Measurements from ENCODE around the gene PRSS57. TPM values are rescaled to one million over a fixed set of nuclear protein-coding genes. Genes with fewer than 3 reads are reported as not detected.
"Not testable (repeated sequence)": the region's sequence is repeated elsewhere in the genome, so short reads cannot be mapped to it uniquely, and the experiment has no call there.

Gene PRSS57
- total and polyA plus RNA-seq, 2 donors from 2014 or later, result not detected

DNA sequence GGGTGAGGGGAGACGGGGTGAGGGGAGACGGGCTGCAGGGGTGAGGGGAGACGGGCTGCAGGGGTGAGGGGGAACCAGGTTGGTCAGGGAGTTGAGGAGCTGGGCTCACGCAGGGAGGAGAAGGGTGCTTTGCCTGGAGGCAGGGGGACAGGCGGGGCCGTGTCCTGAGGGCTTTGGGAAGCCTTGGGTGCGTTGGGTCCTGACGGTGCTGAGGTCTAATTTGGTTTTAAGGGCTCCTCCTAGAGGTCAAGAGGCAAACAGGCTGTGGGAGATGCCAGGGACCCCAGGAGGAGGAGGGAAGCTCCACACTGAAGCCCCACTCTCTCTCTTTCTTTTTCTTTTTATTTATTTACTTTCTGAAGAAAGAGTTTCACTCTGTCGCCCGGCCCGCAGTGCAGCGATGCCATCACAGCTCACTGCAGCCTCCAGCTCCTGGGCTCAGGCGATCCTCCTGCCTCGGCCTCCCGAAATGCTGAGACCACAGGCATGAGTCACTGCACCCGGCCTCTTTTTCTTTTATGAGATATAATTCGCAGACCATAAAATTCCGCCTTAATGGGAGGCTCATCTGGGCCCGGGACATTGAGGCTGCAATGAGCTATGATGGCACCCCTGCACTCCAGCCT is 46.4 kb upstream of the PRSS57 start:
- no peak for FAIRE-seq
- TF ChIP-seq, protein P1, sequence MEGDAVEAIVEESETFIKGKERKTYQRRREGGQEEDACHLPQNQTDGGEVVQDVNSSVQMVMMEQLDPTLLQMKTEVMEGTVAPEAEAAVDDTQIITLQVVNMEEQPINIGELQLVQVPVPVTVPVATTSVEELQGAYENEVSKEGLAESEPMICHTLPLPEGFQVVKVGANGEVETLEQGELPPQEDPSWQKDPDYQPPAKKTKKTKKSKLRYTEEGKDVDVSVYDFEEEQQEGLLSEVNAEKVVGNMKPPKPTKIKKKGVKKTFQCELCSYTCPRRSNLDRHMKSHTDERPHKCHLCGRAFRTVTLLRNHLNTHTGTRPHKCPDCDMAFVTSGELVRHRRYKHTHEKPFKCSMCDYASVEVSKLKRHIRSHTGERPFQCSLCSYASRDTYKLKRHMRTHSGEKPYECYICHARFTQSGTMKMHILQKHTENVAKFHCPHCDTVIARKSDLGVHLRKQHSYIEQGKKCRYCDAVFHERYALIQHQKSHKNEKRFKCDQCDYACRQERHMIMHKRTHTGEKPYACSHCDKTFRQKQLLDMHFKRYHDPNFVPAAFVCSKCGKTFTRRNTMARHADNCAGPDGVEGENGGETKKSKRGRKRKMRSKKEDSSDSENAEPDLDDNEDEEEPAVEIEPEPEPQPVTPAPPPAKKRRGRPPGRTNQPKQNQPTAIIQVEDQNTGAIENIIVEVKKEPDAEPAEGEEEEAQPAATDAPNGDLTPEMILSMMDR (IDR thresholded peaks at IDR 0.05; ENCODE audit: borderline replicate concordance, extremely low read depth, insufficient read depth), result no peak
- intact Hi-C loops (cut with DNase I), result no loop called here

DNA sequence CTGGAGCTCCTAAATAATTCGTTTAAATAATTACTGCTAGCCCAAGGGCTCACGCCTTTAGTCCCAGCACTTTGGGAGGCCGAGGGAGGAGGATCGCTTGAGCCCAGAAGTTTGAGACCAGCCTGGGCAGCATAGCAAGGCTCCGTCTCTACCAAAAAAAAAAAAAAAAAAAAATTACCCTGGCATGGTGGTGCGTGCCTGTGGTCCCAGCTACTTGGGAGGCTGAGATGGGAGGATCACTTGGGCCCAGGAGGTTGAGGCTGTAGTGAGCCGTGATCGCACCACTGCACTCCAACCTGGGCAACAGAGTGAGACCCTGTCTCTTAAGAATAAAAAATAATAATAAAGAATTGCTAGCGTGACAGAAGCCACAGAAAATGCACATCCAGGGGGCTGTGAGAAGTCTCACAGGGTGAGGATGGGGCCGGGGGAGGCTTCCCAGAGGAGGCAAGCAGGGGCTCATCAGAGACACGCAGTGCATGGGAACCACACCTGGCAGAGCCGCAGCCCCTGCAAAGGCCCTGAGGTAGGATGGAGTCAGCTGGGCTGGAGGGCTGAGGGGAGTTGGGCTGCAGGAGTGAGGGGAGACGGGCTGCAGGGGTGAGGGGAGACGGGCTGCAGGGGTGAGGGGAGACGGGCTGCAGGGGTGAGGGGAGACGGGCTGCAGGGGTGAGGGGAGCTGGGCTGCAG is 45.7 kb upstream of the PRSS57 start:
- H3K4me1 ChIP-seq (ENCODE audit: control insufficient read depth in 2 of 3, insufficient read depth in 2 of 3, low read depth in 1 of 3, low read length in 3 of 3); intact Hi-C loops (cut with DNase I); H3K36me3 ChIP-seq (ENCODE audit: control insufficient read depth in 2 of 3, insufficient read depth in 3 of 3, low read length in 3 of 3); H3K27ac ChIP-seq (ENCODE audit: low read depth in 2 of 2, low read length in 2 of 2); FAIRE-seq; H3K27me3 ChIP-seq (ENCODE audit: control insufficient read depth, insufficient read depth, low read length); DNase-seq; H3K4me3 ChIP-seq (ENCODE audit: low read length in 3 of 3); H3K9ac ChIP-seq (ENCODE audit: low read length in 3 of 3); H3K9me3 ChIP-seq (ENCODE audit: control insufficient read depth in 2 of 3, insufficient read depth in 1 of 3, low read length in 3 of 3): not testable (repeated sequence)

More for the DNA sequence above, 46.4 kb upstream of the PRSS57 start:
- H3K9me3 ChIP-seq (ENCODE audit: control insufficient read depth in 2 of 3, insufficient read depth in 1 of 3, low read length in 3 of 3), result no peaks in the 10 kb centered on the region
- H3K27ac ChIP-seq (ENCODE audit: low read depth in 2 of 2, low read length in 2 of 2), result no peak overlapping the region
- no peak overlapping the region for H3K4me3 ChIP-seq (ENCODE audit: low read length in 3 of 3)
- no peaks in the 10 kb centered on the region for H3K36me3 ChIP-seq (ENCODE audit: control insufficient read depth in 2 of 3, insufficient read depth in 3 of 3, low read length in 3 of 3)
- peaks cover 0 to 8% (median 0%) of the 10 kb centered on the region in 3 donors for H3K4me1 ChIP-seq (ENCODE audit: control insufficient read depth in 2 of 3, insufficient read depth in 2 of 3, low read depth in 1 of 3, low read length in 3 of 3)
- H3K27me3 ChIP-seq (ENCODE audit: control insufficient read depth, insufficient read depth, low read length), result no peaks in the 10 kb centered on the region
- H3K9ac ChIP-seq (ENCODE audit: low read length in 3 of 3), result no peak overlapping the region
- no peak for DNase-seq

DNA sequence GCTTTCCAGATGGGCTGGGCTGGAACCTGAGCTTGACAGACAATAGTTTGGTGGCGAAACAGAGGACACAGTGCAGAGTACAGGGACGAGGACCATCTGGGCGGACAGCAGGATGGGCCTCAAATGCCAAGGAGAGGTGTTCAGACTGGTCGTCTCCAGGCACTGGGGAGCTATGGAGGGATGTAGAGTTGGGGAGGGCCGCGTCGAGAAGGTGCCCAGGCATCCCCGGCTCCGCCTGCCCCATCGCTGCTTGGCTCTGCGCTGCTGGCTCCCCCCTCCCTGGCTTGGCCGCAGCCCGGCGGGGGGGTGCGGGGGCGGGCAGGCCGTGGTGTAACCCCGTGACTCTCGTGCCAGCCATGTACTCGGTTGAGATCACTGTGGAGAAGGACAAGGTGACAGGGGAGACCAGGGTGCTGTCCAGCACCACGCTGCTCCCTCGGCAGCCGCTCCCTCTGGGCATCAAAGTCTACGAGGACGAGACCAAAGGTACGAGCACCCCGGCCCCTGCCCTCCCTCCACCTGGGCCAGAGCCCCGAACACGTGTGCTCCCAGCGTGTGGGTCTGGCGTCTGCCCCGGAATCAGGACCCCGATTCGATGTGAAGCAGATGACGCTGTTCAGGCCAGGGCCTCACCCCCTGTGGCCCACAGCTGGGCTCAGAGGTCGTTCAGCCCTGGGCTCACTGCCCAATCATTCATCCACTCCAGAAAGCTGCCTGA is 44.9 kb upstream of the PRSS57 start:
- TF ChIP-seq, protein P1 (IDR thresholded peaks at IDR 0.05; ENCODE audit: borderline replicate concordance, extremely low read depth, insufficient read depth), result no peak
- DNase-seq (no peak), FAIRE-seq (no peak)
- H3K9me3 ChIP-seq (ENCODE audit: control insufficient read depth in 2 of 3, insufficient read depth in 1 of 3, low read length in 3 of 3), result no peaks in the 10 kb centered on the region
- no peak overlapping the region for H3K27ac ChIP-seq (ENCODE audit: low read depth in 2 of 2, low read length in 2 of 2)
- H3K9ac ChIP-seq (ENCODE audit: low read length in 3 of 3), result no peak overlapping the region
- H3K27me3 ChIP-seq (ENCODE audit: control insufficient read depth, insufficient read depth, low read length), result no peaks in the 10 kb centered on the region
- intact Hi-C loops (cut with DNase I), result no loop called here
- no peak overlapping the region for H3K4me3 ChIP-seq (ENCODE audit: low read length in 3 of 3)
- H3K4me1 ChIP-seq (ENCODE audit: control insufficient read depth in 2 of 3, insufficient read depth in 2 of 3, low read depth in 1 of 3, low read length in 3 of 3), result peaks cover 0 to 8% (median 0%) of the 10 kb centered on the region in 3 donors
- no peaks in the 10 kb centered on the region for H3K36me3 ChIP-seq (ENCODE audit: control insufficient read depth in 2 of 3, insufficient read depth in 3 of 3, low read length in 3 of 3)

Measured in kidney (tissue), 14 donors.